PFSK-1 (cell line): ENCODE measurements around the gene AOAH.

Source experiments
- FOXP2 ChIP-seq: optimal IDR thresholded peaks from 2 replicates; pipeline ENCODE3; 2011; ENCODE audit warnings: borderline replicate concordance, control low read depth, inconsistent platforms; ENCODE audit not compliant: insufficient read depth; ENCODE audit errors: extremely low read length, extremely low read depth
- SIN3A ChIP-seq: IDR thresholded peaks from 2 replicates; pipeline ENCODE4 v1.6.1; 2012; ENCODE audit warnings: mild to moderate bottlenecking, low read length, moderate library complexity, borderline replicate concordance; ENCODE audit not compliant: insufficient read depth
- TF ChIP-seq, protein P1 (sequence below), 2 experiments: IDR thresholded peaks; 2 replicates each; pipeline versions ENCODE4 v1.6.1 to v1.8.0; 2011 to 2012; ENCODE audit warnings: low read depth in 2 of 2, low read length in 2 of 2, control low read depth in 1 of 2, inconsistent platforms in 1 of 2, mild to moderate bottlenecking in 1 of 2, moderate library complexity in 1 of 2; ENCODE audit not compliant: insufficient read depth in 1 of 2

DNA sequence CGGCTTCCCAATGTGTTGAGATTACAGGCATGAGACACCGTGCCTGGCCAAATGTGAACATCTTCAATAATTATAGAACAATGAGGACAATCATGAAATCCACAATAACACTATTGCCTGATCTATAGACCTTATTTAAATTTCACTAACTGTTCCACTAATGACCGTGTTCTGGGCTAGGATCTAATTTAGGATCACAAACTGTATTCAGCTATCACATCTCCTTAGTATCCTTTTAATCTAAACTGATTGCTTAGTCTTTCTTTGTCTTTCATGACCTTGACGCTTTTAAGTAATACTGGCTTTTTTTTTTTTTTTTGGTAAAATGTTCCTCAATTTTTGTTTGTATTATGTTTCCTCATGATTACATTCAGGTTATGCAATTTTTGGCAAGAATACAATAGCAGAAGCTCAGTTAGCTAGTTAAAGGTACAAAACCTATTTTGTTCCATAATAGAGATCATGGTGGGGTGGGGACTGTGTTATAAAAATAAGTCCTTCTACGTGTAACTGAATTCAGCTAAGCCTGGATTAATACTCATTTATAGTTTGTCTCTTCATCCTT is 158.4 kb downstream of the AOAH start:
- no peak for TF ChIP-seq FOXP2
- no peak for TF ChIP-seq SIN3A
- TF ChIP-seq, protein P1, sequence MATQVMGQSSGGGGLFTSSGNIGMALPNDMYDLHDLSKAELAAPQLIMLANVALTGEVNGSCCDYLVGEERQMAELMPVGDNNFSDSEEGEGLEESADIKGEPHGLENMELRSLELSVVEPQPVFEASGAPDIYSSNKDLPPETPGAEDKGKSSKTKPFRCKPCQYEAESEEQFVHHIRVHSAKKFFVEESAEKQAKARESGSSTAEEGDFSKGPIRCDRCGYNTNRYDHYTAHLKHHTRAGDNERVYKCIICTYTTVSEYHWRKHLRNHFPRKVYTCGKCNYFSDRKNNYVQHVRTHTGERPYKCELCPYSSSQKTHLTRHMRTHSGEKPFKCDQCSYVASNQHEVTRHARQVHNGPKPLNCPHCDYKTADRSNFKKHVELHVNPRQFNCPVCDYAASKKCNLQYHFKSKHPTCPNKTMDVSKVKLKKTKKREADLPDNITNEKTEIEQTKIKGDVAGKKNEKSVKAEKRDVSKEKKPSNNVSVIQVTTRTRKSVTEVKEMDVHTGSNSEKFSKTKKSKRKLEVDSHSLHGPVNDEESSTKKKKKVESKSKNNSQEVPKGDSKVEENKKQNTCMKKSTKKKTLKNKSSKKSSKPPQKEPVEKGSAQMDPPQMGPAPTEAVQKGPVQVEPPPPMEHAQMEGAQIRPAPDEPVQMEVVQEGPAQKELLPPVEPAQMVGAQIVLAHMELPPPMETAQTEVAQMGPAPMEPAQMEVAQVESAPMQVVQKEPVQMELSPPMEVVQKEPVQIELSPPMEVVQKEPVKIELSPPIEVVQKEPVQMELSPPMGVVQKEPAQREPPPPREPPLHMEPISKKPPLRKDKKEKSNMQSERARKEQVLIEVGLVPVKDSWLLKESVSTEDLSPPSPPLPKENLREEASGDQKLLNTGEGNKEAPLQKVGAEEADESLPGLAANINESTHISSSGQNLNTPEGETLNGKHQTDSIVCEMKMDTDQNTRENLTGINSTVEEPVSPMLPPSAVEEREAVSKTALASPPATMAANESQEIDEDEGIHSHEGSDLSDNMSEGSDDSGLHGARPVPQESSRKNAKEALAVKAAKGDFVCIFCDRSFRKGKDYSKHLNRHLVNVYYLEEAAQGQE (IDR thresholded peaks at IDR 0.05; ENCODE audit: insufficient read depth in 1 of 2, low read depth in 2 of 2, low read length in 2 of 2), result no peak
